Peyer's patch (tissue), 4 donors: ENCODE measurements around the gene BARX1.

Experiments used
- CTCF ChIP-seq, 6 experiments: fragments of 450-650 bp in 4 of 6; fragments of 200-600 bp in 2 of 6; sonication (generic) in 1 of 6; IDR thresholded peaks; one replicate each; pipeline ENCODE4 v1.5.1; 2017 to 2019; ENCODE audit warnings: antibody characterized with exemption in 6 of 6, mild to moderate bottlenecking in 3 of 6, moderate library complexity in 1 of 6
- POLR2A ChIP-seq, 2 donors: fragments of 450-650 bp; IDR thresholded peaks; one replicate each; pipeline ENCODE4 v1.5.1; 2017; ENCODE audit warnings: antibody characterized with exemption in 2 of 2, mild to moderate bottlenecking in 2 of 2, moderate library complexity in 2 of 2

- TF ChIP-seq CTCF (IDR thresholded peaks at IDR 0.05) (no peak), POLR2A (IDR thresholded peaks at IDR 0.05) (no peak)
These were observed 7.6 kb downstream of the BARX1 start for GRCh38 chr9:93947409-93948070.
